WI38 (cell line): ENCODE measurements around the gene SCN3B.

Source experiments
- H3K4me3 ChIP-seq: 2 replicates; pipeline ENCODE4 v1.5.1; 2011; ENCODE audit warnings: low read depth, mild to moderate bottlenecking, control low read depth, low read length
- TF ChIP-seq, protein P1 (sequence below): IDR thresholded peaks from 2 replicates; pipeline ENCODE4 v1.5.1; 2012; ENCODE audit warnings: low read depth, mild to moderate bottlenecking, control low read depth, low read length

The SCN3B gene, protein sequence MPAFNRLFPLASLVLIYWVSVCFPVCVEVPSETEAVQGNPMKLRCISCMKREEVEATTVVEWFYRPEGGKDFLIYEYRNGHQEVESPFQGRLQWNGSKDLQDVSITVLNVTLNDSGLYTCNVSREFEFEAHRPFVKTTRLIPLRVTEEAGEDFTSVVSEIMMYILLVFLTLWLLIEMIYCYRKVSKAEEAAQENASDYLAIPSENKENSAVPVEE

DNA sequence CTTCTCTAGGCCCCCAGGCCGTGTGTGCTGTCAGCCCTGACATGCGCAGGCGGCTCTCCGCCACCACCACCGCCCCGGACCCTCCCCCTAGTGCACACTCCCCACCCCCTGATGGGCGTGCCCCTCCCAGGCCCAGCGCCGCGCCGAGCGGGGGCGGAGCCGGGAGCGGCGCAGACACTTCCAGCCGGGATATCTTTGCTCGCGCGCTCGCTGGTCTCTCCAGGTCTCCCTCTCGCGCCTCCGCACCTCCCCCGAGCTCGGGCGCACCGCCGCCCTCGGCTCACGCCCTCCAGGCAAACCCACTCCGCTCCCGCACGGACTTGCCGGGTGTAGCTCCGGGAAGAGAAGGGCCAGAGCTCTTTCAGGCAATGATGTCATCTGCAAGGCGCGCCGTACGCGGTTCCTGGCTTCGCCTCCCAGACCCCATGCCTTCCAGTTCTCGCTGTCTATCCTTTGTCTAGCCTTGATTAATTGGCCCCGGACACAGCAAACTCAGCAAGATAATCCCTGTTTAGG lies at the start of gene SCN3B:
TSS of gene SCN3B (minus strand) at position 59 of the 516 bp plus-strand sequence. CDS start 823 bp downstream, outside the sequence.
- TF ChIP-seq, protein P1, sequence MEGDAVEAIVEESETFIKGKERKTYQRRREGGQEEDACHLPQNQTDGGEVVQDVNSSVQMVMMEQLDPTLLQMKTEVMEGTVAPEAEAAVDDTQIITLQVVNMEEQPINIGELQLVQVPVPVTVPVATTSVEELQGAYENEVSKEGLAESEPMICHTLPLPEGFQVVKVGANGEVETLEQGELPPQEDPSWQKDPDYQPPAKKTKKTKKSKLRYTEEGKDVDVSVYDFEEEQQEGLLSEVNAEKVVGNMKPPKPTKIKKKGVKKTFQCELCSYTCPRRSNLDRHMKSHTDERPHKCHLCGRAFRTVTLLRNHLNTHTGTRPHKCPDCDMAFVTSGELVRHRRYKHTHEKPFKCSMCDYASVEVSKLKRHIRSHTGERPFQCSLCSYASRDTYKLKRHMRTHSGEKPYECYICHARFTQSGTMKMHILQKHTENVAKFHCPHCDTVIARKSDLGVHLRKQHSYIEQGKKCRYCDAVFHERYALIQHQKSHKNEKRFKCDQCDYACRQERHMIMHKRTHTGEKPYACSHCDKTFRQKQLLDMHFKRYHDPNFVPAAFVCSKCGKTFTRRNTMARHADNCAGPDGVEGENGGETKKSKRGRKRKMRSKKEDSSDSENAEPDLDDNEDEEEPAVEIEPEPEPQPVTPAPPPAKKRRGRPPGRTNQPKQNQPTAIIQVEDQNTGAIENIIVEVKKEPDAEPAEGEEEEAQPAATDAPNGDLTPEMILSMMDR: no peak
- peak within 1 kb of the TSS; percentile 56 for H3K4me3 ChIP-seq

DNA sequence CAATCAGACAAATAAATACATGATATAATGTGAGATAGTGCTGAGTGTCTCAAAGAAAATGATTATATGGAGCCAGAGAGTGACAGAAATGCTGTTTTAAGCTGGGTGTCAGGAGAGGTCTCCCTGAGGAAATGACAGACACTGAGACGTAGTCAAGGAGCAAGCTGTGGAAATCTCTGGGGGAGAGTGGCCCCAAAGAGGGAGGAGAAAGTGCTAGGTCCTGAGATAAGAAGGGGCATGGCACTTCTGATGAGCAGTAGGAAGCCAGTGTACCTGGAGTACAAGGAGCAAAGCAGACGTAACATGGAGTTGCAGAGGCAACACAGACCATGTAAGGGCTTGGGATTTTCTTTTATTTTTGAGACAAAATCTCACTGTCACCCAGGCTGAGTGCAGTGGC lies 48.3 kb upstream of the SCN3B start:
- no peak overlapping the region for H3K4me3 ChIP-seq
- TF ChIP-seq, protein P1: no peak

DNA sequence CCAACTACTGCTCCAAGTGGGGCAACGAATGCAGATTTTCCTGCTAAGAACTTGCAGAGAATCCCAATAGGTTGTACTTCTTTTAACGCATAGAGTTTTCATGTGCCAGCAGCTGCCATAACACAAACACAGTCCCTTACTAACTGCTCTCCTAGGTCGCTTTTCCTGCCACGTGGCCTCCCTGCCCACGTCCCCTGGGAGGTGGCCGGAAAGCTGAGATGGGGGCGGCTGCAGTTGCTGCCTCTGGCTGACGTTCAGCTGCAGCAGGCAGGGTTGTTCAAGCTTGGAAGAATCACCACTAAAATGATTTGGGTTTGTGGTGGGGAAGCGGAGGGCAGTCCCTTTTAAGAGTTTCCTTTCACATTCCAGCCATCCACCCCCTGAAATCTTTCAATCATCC lies 47.7 kb upstream of the SCN3B start:
- H3K4me3 ChIP-seq: no peak overlapping the region
- TF ChIP-seq, protein P1: no peak

DNA sequence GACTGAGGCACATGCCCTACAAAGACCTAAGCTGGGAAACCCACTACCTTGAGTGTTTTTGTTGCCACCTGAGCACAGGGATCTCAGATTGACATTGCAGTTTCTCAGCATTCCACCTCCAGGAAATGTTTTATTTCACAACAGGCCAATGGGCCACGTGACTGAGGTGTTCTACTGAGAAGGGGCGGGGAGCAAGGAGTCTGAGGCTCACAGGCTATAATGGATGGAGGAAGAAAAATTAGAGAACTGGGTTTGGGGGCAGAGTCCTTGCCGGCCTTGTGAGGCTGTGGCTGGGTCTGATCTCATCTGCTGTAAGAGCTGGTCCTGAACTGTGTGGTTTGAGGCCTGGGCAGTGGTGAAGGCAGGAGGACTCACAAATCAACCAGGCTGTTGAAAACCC lies 46.3 kb upstream of the SCN3B start:
- TF ChIP-seq, protein P1: no peak
- no peak overlapping the region for H3K4me3 ChIP-seq

DNA sequence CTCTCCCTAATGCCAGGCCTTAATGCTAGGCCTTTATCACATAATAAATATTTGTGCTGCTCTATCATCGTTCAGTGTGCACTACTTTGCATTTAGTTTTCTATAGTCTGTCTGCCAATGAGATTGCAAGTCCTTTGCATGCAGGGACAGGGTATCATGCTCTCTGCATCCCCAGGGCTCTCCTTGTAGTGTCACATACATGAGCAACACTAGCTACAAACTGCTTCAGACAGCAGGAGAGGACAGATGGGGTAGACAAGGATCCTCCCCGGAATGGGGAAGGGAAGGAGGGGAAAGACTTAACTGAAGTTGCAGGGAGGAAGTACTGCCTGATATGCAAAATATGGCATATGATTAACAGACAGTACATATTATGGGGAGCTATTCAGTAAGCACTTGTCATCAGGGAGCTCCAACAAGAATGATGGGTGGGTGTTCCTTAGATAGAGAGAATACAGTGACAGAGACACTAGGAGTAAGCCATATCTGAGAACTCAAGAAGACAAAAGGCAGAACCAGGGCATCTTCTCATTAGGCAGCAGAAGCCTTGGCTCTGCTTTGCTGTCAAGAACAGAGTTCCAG lies 44.2 kb upstream of the SCN3B start:
- H3K4me3 ChIP-seq: no peak overlapping the region
- TF ChIP-seq, protein P1: no peak

DNA sequence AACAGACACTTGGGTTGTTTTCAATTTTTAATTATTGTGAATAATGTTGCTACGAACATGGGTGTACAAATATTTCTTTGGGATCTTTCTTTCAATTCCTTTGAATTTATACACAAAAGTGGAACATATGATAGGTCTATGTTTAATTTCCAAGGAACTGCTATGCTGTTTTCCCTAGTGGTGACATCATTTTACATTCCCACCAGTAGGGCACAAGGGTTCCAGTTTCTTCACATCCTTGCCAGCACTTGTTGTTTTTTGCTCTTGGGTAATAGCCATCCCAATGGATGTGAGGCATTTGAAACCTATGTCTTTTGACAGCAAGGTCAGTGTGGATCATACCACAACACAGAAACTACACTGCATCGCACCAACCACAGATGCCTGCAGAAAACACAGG lies 41.8 kb upstream of the SCN3B start:
- no peak overlapping the region for H3K4me3 ChIP-seq
- TF ChIP-seq, protein P1: no peak

DNA sequence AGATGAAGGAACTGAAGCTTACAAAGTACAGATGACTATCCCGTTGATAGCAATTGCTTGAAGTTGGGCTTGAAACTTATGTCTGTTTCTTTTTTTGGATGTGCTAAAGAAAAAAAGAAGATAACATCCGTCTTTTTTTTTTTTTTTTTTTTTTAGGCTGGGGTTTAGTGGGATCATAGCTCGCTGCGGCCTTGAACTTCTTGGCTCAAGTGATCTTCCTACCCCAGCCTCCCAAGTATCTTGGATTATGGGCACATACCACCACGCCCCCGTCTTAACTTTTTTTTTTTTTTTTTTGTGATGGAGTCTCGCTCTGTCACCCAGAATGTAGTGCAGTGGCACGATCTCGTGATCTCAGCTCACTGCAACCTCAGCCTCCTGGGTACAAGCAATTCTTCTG lies 40.8 kb upstream of the SCN3B start:
- H3K4me3 ChIP-seq: no peak overlapping the region
- TF ChIP-seq, protein P1: no peak
